NCI-H146 treated with DMSO at 0.1 percent for 48 hours (cell line): ENCODE data around the gene SH3YL1.
"Not testable (repeated sequence)": the region's sequence is repeated elsewhere in the genome, so short reads cannot be mapped to it uniquely, and the experiment has no call there.

Experiments used
- DNase-seq: peaks from one replicate; lab custom pipeline; 2025; ENCODE audit not compliant: unreplicated experiment; lab: John Stamatoyannopoulos, UW

The SH3YL1 gene

DNA sequence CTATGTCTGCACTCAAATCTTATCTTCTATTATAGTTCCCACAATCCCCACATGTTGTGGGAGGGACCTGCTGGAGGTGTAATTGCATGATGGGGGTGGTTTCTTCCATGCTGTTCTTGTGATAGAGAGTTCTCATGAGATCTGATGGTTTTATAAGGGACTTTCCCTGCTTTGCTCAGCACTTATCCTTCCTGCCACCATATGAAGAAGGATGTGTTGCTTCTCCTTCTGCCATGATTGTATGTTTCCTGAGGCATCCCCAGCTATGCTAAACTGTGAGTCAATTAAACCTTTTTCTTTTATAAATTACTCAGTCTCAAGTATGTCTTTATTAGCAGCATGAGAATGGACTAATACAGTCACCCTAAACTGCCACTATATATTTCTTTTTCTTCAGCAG, 79.1 kb downstream of the SH3YL1 start:
- no peak for DNase-seq

GRCh38 chr2:182509-183122, 81.2 kb downstream of the SH3YL1 start:
- no peak for DNase-seq

GRCh38 chr2:180311-180710, 83.5 kb downstream of the SH3YL1 start:
- DNase-seq: no peak

- DNase-seq: no peak
Observed at GRCh38 chr2:179886-180285, 83.9 kb downstream of the SH3YL1 start.

- no peak for DNase-seq
Observed at GRCh38 chr2:177733-178132, 86.1 kb downstream of the SH3YL1 start.

- no peak for DNase-seq
Observed at GRCh38 chr2:176917-177316, 86.9 kb downstream of the SH3YL1 start.

GRCh38 chr2:175880-176820, 87.7 kb downstream of the SH3YL1 start:
- DNase-seq: no peak

DNA sequence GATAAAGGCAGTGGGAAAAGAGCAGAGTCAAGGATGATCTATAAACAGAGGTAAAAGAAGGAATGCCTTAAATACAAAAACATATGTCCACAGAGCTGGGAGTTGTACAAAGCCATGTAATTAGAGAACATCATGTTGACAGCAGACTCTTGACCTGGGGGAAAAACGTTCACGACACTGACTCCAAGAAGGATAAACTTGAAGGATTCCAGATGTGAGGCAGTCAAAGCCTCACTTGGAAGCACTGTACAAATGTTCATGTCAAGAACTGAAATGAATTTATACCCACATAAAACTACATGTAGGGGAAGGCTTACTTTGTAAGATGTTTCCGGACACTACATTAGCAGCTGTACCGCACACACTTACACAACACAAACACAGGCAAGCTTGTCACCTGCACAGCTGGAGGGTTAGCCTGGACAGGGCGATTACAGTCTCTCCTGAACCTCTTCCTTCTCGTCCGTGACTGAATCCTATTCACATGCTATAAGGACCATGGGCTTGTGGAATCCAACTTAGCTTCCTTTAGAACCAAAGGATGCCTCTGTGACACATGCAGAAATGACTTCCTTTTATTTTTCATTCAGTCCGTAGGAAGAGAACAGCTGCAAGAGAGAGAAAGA, 88.6 kb downstream of the SH3YL1 start:
- DNase-seq: no peak

- DNase-seq: not testable (repeated sequence)
Observed at GRCh38 chr2:172120-172519, 91.7 kb downstream of the SH3YL1 start.

- no peak for DNase-seq
Observed at GRCh38 chr2:169741-170140, 94.1 kb downstream of the SH3YL1 start.
